LoVo (cell line): Measurements from ENCODE around the gene ARHGAP15.

Experiments
- DNase-seq: peaks from one replicate; pipeline ENCODE4 v3.0.0-alpha.2; 2016; ENCODE audit warnings: low spot score

Gene ARHGAP15

DNA sequence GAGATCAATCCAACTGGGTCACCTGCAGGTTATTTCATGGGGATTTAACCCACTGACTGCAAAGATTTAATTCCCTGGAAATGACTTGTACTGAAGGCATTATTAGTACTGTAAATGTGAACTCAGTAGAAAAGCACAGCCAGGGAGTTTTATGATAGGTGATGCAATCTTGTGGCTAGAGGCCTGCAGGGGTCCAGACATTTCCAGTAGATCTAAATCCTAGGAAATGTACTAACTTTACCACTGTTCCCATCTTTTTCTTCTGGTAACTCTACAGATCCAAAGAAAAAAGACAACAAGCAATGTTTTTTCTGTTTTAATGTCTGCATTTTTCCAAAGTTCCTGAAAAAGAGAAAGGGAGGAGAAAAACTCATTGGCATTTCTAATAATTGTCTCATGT is 500.1 kb downstream of the ARHGAP15 start:
- peak; percentile 22 for DNase-seq

DNA sequence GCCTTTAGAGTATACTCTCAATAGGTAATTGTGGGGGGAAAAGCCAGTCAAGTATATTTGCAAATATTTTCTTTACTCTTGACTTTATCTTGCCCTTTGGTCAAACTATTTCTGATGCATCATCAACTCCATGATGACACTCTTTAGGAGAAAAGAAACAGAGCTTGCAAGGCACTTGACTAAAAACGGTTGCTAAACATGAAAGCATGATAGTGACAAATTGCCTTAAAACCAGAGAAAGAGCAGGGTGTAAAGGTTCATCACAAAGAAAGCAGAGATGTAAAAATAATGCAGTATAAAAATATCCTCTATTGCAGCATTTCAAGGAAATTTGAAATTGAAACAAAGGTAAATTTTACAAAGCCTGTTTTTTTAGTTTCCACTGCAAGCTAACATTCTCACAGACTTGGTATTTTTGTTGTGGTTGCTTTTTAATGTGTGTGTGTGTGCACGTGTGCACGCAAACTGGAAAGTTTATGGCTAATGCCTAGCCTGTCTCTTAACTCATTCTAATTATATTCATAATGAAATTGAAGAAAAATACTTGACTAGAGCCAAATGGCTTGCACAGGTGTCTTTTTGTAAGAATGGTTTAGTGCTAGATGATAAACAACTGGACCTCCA is 503.6 kb downstream of the ARHGAP15 start:
- no peak for DNase-seq

DNA sequence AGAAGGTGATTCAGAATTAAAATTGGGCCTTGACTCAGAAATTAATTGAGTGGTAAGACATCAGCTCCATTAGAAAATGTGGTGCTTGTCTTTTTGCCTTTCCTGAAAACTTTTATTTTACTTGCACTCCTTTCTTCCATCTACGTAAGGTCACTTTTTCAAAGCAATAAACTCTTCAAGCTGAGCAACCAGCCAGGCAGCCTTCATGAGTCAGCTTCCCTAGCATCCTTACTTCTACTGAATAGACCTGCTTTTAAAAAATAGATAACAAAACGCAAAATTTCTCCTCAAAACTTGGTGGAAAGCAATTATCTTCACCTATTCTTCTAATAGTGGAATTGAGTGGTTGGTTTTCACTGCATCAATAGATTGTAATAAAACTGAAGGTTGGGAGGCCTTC is 504.2 kb downstream of the ARHGAP15 start:
- no peak for DNase-seq

GRCh38 chr2:143635302-143635701 is 506.1 kb downstream of the ARHGAP15 start:
- DNase-seq: no peak

DNA sequence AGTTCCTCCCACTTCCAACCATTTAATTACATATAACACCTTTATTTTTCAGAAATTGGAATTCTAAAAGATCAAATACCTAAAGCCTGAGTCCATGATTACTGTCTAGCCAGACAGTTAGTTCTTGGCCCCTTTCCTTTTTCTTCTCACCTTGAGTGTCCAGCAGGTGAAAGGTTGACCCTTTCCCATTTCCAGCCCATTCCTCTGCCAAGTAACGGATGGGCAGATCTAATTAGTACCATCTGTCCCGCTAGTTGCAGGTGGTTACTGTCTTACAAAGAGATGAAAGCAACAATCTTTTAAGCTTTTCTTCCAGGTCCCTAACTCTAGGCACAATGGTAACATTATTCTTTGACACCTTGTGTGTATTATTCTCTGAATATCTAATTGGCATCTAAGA is 506.7 kb downstream of the ARHGAP15 start:
- DNase-seq: no peak

- DNase-seq: no peak
Measured at GRCh38 chr2:143640826-143641225, 511.6 kb downstream of the ARHGAP15 start.

- DNase-seq: no peak
Measured at GRCh38 chr2:143645921-143646645, 516.9 kb downstream of the ARHGAP15 start.

- DNase-seq: no peak
Measured at GRCh38 chr2:143649226-143649740, 520.1 kb downstream of the ARHGAP15 start.

- DNase-seq: no peak
Measured at GRCh38 chr2:143652692-143653091, 523.5 kb downstream of the ARHGAP15 start.

DNA sequence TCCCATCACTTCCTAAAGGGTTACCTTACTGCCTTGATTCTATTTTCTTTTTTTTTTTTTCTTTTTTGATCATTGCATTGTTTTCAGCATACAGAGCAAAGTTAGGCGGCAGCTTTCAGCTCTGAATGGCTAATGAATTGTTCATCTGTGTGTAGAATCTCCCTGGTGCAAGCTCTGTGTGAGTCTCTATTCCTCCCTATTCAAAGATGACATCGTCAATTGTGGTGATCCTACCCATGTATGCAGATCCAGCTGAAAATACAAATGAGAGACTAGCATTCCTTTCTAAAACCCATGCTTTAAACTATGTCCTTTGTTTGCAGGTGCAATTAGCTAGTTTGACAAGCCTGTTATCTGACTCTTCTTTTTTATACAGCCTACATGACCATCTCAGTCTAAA is 539.0 kb downstream of the ARHGAP15 start:
- DNase-seq: no peak

- no peak for DNase-seq
Measured at GRCh38 chr2:143674051-143674450, 544.8 kb downstream of the ARHGAP15 start.

DNA sequence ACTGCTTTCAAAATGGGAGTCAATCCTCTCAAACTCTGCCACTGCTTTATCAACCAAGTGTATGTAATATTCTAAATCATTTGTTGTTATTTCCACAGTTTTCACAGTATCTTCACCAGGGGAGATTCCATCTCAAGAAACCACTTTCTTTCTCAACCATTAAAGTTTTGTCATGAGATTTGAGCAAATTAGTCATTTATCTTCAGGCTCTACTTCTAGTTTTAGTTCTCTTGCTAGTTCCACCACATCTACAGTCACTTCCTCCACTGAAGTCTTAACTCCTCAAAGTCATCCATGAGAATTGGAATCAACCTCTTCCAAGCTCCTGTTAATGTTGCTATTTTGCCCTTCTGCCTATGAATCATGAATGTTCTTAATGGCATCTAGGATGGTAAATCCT is 545.8 kb downstream of the ARHGAP15 start:
- DNase-seq: no peak

DNA sequence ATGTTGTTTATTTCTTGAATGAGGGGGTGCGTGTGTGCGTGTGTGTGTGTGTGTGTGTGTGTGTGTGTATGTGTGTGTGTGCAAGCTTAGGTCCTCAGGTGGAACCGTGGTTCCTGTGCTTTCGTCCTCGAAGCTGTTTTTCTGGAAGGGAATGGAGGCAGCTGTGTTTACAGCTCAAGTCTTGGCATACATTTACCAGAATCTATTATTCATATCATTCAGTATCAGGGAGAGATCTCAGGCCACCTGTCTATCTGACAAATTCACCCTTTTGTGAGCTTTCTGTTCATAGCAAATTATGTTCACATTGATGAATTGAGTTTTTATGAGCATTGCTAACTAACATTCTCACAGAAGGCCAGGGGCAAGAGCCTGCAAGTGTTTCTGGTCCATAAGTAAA is 550.4 kb downstream of the ARHGAP15 start:
- no peak for DNase-seq

GRCh38 chr2:143680885-143681405 is 551.7 kb downstream of the ARHGAP15 start:
- DNase-seq: no peak

DNA sequence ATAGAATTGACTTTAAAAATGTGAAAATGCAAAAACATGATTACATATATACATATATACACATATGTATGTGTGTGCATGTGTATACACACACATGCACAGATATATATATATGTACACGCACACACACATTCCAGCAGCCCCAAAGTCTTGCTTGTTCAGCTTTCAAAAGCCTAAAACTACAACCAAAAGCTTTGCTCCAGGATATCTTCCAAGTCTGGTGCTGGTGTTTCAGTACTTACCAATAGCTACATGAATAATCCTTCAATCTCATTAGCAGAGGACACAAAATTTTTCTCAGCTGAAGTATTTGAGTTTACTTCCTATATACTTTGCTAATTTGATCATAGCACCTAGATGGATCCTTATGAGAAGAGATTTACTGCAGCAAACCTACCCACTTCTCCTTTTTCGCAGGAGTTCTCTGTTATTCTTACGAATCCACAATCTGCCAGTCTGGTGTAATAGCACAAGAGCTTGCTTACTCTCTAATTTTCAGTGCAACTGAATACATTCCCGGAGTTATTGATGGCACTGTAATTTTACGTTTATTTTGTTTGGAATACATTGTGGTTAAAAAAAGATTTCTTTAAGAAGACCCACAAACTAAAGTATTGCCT is 553.3 kb downstream of the ARHGAP15 start:
- no peak for DNase-seq

DNA sequence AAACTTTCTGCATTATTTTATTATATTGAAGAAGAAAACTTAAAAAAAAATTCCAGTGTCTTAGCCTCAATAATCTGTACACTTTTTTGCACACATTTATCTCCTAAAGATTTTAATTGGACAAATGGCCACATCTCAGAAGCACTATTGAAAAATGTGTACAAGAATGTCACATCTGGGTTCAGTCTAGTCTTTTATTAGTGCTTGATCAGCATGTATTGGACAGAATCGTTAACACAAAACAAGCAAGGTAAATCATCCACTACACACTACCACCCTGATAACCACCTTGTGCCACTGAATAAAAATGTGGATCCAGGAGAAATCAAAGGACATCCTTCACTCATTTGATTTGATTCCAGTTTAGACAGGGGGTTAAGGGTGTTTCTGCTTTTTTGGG is 554.8 kb downstream of the ARHGAP15 start:
- no peak for DNase-seq

DNA sequence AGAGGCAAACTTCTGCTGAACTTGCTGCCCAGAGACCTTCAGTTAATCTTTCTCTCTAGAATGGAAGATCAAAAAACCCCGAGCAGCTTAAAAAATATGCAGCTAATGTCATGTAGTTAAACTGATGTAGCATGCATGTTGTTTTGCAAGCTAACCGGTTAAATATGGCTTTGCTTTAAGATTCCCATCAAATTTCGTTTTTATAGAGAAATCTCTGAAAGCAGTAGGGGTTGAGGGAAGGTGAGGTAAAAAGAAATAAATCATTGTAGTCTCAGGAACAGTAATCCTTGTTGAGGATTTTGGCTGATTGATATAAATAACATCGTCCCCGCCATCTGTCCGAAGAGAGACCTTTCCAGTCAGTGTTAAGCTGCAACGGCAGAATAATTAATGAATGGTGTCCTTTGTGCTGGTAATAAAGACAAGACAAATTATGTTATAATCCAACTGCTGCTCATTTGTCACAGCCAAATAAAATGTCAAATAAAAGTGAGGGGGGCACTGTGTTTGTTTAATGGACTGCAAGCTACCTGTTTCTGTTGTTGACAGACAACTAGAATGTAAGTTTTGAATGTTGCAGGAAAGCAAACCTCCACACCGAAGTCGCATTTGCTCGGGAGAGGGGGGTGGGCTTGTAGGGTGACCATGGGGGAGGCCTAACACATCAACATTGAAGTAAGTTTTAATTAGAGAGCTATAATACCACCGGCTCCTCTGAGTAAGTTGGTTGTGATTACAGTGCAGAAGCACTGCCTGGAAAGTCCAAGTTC is 555.5 kb downstream of the ARHGAP15 start:
- DNase-seq: no peak

- DNase-seq: no peak
Measured at GRCh38 chr2:143685421-143686078, 556.3 kb downstream of the ARHGAP15 start.

GRCh38 chr2:143686585-143687164 is 557.5 kb downstream of the ARHGAP15 start:
- peak; percentile 35 for DNase-seq

GRCh38 chr2:143688248-143688647 is 559.0 kb downstream of the ARHGAP15 start:
- DNase-seq: no peak

DNA sequence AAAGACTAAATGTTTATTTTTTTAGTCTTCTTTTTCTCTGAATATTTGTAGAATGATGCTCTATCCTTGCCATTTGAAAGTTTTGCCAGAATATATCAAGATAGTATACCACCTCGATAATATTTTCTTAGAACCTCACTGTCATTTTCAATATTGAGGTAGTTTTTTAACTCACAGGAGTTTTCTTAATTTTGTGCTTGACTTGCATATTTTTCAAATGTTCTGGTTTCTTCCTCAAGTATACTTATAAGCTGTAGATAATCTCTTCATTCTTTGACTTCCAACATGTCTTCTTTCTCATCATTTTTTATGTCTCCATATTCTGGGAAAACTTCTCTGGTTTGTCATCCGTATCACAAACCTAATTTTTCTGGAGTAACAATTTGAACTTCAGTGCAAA is 559.6 kb downstream of the ARHGAP15 start:
- DNase-seq: no peak
